ENCODE measurements around the gene ME3.

The ME3 gene

DNA sequence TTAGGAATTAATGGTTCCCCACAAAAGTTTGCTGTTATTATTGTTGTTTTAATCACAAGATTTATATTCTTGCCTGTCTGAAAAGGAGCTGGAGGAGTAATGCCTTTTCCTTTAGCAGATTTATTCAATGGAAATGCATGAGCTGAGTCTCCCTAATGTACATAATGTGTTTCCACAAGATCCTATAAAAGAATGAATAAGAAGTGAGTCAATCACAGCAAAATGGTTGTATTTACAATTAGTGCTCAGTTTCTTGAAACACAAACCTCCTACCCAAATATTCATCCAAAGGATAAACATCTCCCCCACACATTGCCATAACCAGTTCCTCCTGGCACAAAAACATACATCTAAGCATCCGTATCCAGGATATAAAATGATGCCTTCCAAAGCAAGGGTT lies 33.3 kb downstream of the ME3 start:
- in situ Hi-C loops (cut with HindIII; ENCODE audit: low pct_unique_long_range_greater_than_20kb, low sequenced_read_pairs) = no loop called here
- DNase-seq (ENCODE audit: low read depth in 1 of 2, low spot score in 1 of 2) = no peak
- TF ChIP-seq JUND (IDR thresholded peaks at IDR 0.05; ENCODE audit: low read depth) = no peak

DNA sequence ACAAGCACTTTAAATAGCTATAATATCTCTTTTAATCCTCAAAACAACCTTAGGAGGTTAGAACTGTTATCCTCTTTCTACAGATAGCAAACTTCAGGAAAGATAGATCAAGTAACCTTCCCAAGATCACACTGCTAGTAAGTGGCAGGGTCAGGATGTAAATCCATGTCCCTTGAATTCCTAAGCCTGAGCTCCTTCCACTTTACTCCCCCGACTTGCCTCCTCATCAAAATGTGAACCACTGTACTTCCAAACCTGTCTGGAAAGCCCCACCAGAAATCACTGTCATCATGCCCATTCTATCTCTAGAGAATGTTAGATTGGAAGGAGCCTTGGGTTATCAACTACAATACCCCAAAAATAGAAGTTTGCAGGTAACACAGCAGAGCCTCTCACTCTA lies 33.7 kb downstream of the ME3 start:
- in situ Hi-C loops (cut with HindIII; ENCODE audit: low pct_unique_long_range_greater_than_20kb, low sequenced_read_pairs) = no loop called here
- no peak for DNase-seq (ENCODE audit: low read depth in 1 of 2, low spot score in 1 of 2)
- TF ChIP-seq JUND (IDR thresholded peaks at IDR 0.05; ENCODE audit: low read depth) = no peak

DNA sequence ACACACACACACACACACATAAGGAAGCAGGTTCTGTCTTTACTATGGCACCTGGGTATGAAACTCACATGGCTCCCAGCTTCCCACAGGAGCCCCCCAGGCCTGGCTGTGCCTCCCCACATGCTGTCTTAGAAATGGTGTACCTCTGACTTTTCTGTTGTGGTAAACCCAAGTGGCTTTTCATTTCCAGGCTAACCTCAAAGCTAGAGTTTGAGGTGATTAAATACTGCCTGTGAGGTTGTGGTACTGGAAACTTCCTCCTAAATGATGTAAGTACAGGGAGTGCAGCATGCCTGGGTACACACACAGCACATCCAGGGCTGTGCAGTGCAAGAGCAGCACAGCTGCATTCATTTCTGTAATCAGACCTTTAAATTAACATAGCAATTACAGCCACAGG lies 34.4 kb downstream of the ME3 start:
- no peak for TF ChIP-seq JUND (IDR thresholded peaks at IDR 0.05; ENCODE audit: low read depth)
- in situ Hi-C loops (cut with HindIII; ENCODE audit: low pct_unique_long_range_greater_than_20kb, low sequenced_read_pairs) = no loop called here
- no peak for DNase-seq (ENCODE audit: low read depth in 1 of 2, low spot score in 1 of 2)

DNA sequence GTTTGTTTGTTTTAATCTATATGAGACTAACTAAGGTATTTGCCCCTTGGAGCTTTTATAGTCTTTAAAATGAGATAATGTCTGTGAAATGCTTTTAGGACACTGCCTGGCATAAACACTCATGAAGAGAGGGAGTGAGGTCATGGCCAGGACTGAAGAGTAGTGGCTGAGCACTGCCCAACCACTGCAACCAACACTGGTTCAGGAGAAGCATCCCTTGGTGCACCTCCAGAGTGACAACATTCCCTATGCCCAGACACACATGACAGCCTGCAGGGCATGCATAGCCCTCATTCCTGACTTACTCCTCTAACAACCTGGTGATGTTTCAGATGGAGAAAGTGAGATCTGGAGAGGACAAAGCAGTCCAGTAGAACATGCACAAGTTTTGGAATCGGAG lies 36.1 kb downstream of the ME3 start:
- no peak for TF ChIP-seq JUND (IDR thresholded peaks at IDR 0.05; ENCODE audit: low read depth)
- DNase-seq (ENCODE audit: low read depth in 1 of 2, low spot score in 1 of 2) = peak; percentile 25 to 65

DNA sequence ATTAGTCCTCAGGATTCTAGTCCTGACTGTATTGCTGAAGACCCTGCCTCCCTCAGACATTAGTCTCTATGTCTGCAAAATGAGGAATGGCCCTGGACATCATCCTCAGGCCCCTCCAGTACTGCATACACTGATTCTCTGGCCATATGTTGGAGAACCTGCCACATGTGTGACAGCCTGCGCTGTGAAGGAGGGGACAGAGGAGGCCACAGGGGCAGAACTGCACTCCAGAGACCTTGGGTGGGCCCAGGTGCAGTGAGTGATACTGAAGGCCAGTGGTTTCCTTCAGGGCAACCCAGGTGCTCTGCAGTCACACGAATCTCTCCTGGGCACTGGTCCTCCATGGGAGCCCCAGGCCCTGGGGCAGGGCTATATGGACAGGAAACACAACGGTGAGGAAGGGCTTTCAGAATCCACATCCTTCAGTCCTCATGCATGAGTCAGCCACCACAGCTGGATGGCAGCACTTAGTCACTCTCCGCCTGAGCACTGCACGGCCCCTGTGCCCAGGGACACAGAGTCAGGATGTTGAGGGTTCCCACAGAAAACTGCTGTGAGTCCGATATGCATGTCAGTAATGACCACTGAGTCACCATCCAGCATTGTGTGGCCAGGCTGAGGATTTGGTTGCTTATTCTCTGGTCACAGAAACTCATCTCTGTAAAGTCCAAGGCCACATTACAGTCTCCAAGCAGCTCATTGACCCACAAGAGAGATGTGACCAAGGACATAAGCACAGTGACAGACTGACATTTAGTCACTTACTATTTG lies 39.7 kb downstream of the ME3 start:
- peak in 1 of 2 experiments; percentile 39 for DNase-seq (ENCODE audit: low read depth in 1 of 2, low spot score in 1 of 2)
- in situ Hi-C loops (cut with HindIII; ENCODE audit: low pct_unique_long_range_greater_than_20kb, low sequenced_read_pairs) = no loop called here
- TF ChIP-seq JUND (IDR thresholded peaks at IDR 0.05; ENCODE audit: low read depth) = no peak

More for the DNA sequence above, 36.1 kb downstream of the ME3 start:
- in situ Hi-C loops (cut with HindIII; ENCODE audit: low pct_unique_long_range_greater_than_20kb, low sequenced_read_pairs) = no loop called here

DNA sequence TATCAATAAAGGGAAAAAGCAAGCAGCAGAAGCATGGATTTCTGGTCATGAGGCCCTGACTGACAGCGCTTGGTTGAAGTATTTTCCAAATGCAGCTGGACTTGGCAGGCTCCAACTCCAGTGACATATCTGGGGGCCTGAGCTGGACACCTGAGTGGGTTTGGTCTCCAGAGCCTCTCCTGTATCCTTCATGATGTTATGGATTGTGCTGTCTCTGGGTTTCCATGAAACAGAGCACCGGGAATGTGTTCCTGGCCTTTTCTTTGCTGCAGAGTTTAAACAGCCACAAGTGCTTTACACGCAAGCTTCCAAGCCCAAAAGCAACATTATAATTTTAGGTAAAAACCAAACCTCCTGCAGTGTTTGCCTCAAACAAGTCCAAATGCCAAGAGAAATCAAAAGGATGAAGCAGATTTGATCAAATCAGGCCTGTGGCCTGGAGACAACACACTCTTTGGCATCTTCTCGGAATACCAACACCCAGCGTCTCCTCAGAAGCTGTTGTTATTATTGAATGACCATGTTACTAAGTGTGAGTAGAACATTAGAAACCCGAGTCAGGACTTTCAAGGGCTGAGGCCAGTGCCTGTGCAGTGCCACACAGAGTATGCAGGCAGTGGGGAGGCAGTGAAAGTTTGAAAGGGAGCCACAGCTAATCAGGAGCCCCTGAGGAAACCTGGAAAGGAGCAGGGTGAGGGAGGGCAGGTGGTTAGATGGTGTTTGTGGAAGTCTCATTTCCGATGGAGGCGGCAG lies 42.0 kb downstream of the ME3 start:
- in situ Hi-C loops (cut with HindIII; ENCODE audit: low pct_unique_long_range_greater_than_20kb, low sequenced_read_pairs) = no loop called here

DNA sequence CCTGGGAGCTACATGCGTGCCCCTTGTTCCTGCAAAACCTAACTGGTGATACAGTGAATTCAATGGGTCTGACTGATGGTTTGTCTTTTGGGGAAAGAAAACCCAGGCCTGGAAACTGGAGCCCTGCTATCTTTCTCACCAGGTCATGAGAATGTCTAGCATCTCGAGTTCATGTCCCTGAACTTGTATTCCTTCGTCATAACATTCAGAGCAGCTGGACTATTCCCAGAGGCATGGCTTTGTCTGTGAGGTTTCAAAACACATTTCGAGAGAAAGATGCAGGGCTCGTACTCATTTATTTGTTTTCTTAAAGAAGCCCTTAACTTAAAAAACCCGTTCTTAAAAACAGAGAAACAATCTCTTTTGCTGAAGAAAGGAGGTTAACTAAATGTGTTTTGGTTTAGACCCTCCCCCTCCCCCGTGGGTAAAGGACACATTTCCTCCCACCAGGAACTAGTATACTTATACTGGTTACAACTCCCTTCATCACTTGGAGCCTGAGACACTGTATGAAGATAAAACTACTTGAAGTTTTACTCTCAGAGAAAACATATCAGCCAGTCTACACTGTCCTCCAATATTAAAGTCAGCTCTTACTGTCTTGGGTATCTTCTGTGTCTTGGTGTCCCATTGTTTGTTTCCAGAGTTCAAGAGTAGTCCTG lies 43.2 kb downstream of the ME3 start:
- DNase-seq (ENCODE audit: low read depth in 1 of 2, low spot score in 1 of 2) = no peak
- TF ChIP-seq JUND (IDR thresholded peaks at IDR 0.05; ENCODE audit: low read depth) = no peak
- in situ Hi-C loops (cut with HindIII; ENCODE audit: low pct_unique_long_range_greater_than_20kb, low sequenced_read_pairs) = no loop called here

More for the DNA sequence above, 42.0 kb downstream of the ME3 start:
- no peak for TF ChIP-seq JUND (IDR thresholded peaks at IDR 0.05; ENCODE audit: low read depth)
- no peak for DNase-seq (ENCODE audit: low read depth in 1 of 2, low spot score in 1 of 2)

DNA sequence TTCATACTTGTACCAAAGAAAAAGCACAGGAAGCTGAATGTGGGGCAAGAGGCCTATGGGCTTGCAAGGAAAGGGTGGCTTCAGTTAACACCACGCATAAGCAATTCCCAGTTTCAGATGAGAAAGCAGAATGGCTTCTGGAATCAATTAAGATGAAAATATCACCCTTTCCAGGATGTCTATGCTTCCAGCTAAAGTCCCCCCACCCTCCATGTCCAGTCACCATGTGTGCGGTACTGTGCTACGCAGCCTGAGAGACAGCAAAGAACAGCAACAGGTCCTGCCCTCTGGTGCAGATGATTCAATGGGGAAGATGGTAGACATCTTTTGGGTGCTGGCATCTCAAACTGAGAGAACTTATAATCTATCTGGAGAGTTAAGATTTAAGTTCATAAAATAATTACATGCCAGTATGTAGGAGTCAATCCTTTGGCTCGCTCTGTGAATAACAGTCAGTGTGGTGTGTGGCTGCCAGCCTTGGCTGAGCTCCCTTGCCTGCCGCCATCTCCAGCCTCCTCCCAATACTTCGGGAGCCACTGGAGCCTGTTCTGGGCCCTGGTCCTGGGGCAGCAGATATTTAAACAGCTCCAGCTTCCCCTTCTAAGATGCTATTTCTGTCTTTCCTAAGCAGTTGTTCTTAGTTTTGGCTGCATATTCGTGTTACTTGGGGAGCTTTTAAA lies 44.5 kb downstream of the ME3 start:
- DNase-seq (ENCODE audit: low read depth in 1 of 2, low spot score in 1 of 2) = no peak
- TF ChIP-seq JUND (IDR thresholded peaks at IDR 0.05; ENCODE audit: low read depth) = no peak
- in situ Hi-C loops (cut with HindIII; ENCODE audit: low pct_unique_long_range_greater_than_20kb, low sequenced_read_pairs) = no loop called here

DNA sequence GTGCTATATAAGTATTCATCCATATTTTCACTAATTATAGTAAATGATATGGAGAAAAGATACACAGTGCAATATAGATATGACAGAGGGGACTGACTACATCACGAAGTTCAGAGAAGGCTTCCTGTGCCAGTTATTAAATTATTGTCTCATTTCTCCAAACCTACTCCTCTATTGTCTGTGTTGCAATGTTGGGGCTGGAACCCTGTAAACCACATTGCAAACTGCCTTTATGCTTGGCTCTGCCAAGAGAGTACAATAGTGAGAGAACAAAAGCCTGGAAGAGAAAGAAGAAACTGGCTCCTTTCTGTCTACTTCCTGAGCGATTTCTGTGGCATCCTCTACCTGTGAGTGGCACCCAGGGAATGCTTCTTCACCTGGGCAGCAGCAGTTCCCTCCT lies 46.4 kb downstream of the ME3 start:
- DNase-seq (ENCODE audit: low read depth in 1 of 2, low spot score in 1 of 2) = no peak
- in situ Hi-C loops (cut with HindIII; ENCODE audit: low pct_unique_long_range_greater_than_20kb, low sequenced_read_pairs) = no loop called here
- no peak for TF ChIP-seq JUND (IDR thresholded peaks at IDR 0.05; ENCODE audit: low read depth)

DNA sequence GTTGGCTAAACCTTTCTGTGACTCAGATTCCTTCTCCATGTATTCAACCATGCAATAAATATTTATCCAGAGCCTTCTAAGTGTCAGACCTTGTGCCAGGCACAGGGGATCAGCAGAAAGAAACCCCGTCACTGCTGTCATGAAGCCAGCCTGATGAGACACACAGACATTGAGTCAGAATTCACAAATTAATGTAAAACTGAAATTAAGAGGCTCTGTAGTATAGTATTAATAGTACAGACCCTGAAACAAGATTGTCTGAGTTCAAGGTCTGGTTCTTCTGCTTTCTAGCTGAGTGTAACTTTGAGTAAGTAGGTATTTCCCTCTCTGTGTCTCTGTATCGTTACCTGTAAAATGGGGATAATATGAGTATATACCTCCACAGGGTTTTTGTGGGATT lies 46.9 kb downstream of the ME3 start:
- no peak for TF ChIP-seq JUND (IDR thresholded peaks at IDR 0.05; ENCODE audit: low read depth)
- in situ Hi-C loops (cut with HindIII; ENCODE audit: low pct_unique_long_range_greater_than_20kb, low sequenced_read_pairs) = no loop called here
- DNase-seq (ENCODE audit: low read depth in 1 of 2, low spot score in 1 of 2) = no peak

DNA sequence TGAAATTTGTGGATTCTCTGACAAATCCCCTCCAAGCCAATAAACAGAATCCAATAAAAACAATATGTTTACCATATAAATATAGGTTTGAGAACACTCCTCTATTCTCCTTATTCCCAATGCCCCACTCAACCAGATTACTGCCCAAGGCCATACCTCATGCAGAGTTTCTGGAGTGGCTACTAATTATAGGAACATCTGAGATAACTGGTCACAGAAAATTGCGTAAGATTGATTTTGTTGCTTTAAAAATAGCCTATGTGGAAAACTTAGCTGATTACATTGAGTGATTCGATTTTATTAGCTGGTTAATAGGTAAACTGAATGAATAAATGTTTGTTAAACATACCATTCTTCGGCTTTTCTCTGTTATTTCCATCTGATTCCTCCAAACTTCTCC lies 48.0 kb downstream of the ME3 start:
- TF ChIP-seq JUND (IDR thresholded peaks at IDR 0.05; ENCODE audit: low read depth) = no peak
- DNase-seq (ENCODE audit: low read depth in 1 of 2, low spot score in 1 of 2) = no peak
- in situ Hi-C loops (cut with HindIII; ENCODE audit: low pct_unique_long_range_greater_than_20kb, low sequenced_read_pairs) = no loop called here

DNA sequence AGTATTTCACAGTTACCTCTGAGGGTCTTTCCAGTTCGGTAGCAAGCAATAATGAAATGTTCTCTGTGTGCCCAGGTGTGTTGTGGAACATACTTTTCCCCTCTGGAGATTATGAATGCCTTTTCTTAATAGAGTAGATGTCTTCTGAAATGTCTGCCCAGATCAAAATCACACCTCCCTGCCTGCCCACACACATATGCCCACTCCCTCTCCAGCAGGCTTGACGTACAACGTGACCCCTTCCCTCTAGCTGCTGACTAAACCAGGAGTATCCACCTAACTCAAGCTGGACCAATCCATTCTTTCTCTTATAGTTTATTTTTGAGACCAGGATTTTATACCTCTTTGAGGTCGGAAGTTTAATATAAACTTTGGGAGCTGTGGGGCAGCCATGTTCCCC lies 48.7 kb downstream of the ME3 start:
- TF ChIP-seq JUND (IDR thresholded peaks at IDR 0.05; ENCODE audit: low read depth) = no peak
- in situ Hi-C loops (cut with HindIII; ENCODE audit: low pct_unique_long_range_greater_than_20kb, low sequenced_read_pairs) = no loop called here

More for the DNA sequence above, 48.7 kb downstream of the ME3 start:
- DNase-seq (ENCODE audit: low read depth in 1 of 2, low spot score in 1 of 2) = no peak

Measured in T47D (cell line).